AG04449 (cell line): ENCODE data around the gene PAPOLA.

Experiments used
- CTCF ChIA-PET: fragments of 350-600 bp; formaldehyde crosslinking; extraction: SDS; loops from one replicate; lab custom pipeline; 2021; ENCODE audit warnings: antibody characterized with exemption; lab: Yijun Ruan, JAX
- POLR2A ChIA-PET: fragments of 400-600, 350-600 bp; formaldehyde crosslinking; extraction: SDS; loops from one replicate; lab custom pipeline; 2020; ENCODE audit warnings: antibody characterized with exemption, inconsistent platforms; lab: Yijun Ruan, JAX
- DNase-seq: peaks from one replicate; pipeline ENCODE4 v3.0.0-alpha.2; 2010; ENCODE audit warnings: low read depth, low spot score
- H3K4me3 ChIP-seq: 2 replicates; pipeline ENCODE4 v1.5.1; 2011; ENCODE audit warnings: low read depth, mild to moderate bottlenecking, control low read depth, low read length
- CTCF ChIP-seq: IDR thresholded peaks from one replicate; pipeline ENCODE4 v1.5.1; 2011; ENCODE audit warnings: mild to moderate bottlenecking, moderate library complexity, low read length, control low read depth, inconsistent platforms; ENCODE audit not compliant: insufficient read depth; ENCODE audit errors: missing control alignments

PAPOLA gene

GRCh38 chr14:96482986-96483385 lies 19.2 kb upstream of the PAPOLA start:
- TF ChIP-seq CTCF = no peak
- no peak for DNase-seq
- CTCF ChIA-PET = no interaction called here
- no peak overlapping the region for H3K4me3 ChIP-seq
- POLR2A ChIA-PET = interaction anchor here (0.5 kb wide), 1 partner anchor 280 kb away, joined by 3 read pairs; no protein-coding TSS in a partner anchor

GRCh38 chr14:96484399-96484798 lies 17.8 kb upstream of the PAPOLA start:
- no peak overlapping the region for H3K4me3 ChIP-seq
- no peak for DNase-seq
- POLR2A ChIA-PET = no interaction called here
- CTCF ChIA-PET = no interaction called here
- TF ChIP-seq CTCF = no peak

GRCh38 chr14:96486705-96487104 lies 15.5 kb upstream of the PAPOLA start:
- H3K4me3 ChIP-seq = no peak overlapping the region
- ChIA-PET POLR2A (no interaction called here), CTCF (interaction anchor here (0.6 to 1.1 kb wide), 2 partner anchors 386 to 927 kb away, joined by 3 read pairs; no protein-coding TSS in a partner anchor)
- TF ChIP-seq CTCF = no peak
- DNase-seq = no peak

GRCh38 chr14:96489327-96489726 lies 12.9 kb upstream of the PAPOLA start:
- TF ChIP-seq CTCF = no peak
- ChIA-PET CTCF (no interaction called here), POLR2A (no interaction called here)
- no peak overlapping the region for H3K4me3 ChIP-seq
- DNase-seq = no peak

GRCh38 chr14:96493178-96493577 lies 9.0 kb upstream of the PAPOLA start:
- TF ChIP-seq CTCF = no peak
- ChIA-PET POLR2A (no interaction called here), CTCF (no interaction called here)
- no peak overlapping the region for H3K4me3 ChIP-seq
- DNase-seq = no peak

- ChIA-PET POLR2A (no interaction called here), CTCF (no interaction called here)
- H3K4me3 ChIP-seq = no peak overlapping the region
- no peak for DNase-seq
- no peak for TF ChIP-seq CTCF
Measured at GRCh38 chr14:96494331-96494730, 7.9 kb upstream of the PAPOLA start.
